Fibroblast of skin of right biceps (primary cell): Measurements from ENCODE around the gene AHCTF1.

Experiments
- DNase-seq: peaks from one replicate; pipeline ENCODE4 v3.0.0-alpha.2; 2013

AHCTF1 gene

GRCh38 chr1:246798606-246799496, 132.9 kb downstream of the AHCTF1 start:
- no peak for DNase-seq

- no peak for DNase-seq
These were observed 133.6 kb downstream of the AHCTF1 start for GRCh38 chr1:246798107-246798506.

GRCh38 chr1:246797597-246797996, 134.2 kb downstream of the AHCTF1 start:
- DNase-seq, result no peak

GRCh38 chr1:246797157-246797556, 134.6 kb downstream of the AHCTF1 start:
- no peak for DNase-seq

GRCh38 chr1:246795906-246796694, 135.6 kb downstream of the AHCTF1 start:
- no peak for DNase-seq

GRCh38 chr1:246794828-246795671, 136.7 kb downstream of the AHCTF1 start:
- DNase-seq, result peak; percentile 47

GRCh38 chr1:246794048-246794827, 137.5 kb downstream of the AHCTF1 start:
- DNase-seq, result no peak

- DNase-seq, result no peak
These were observed 138.3 kb downstream of the AHCTF1 start for GRCh38 chr1:246793356-246793896.

GRCh38 chr1:246792603-246793002, 139.1 kb downstream of the AHCTF1 start:
- no peak for DNase-seq

GRCh38 chr1:246791303-246791918, 140.3 kb downstream of the AHCTF1 start:
- DNase-seq, result no peak

- no peak for DNase-seq
These were observed 140.9 kb downstream of the AHCTF1 start for GRCh38 chr1:246790833-246791232.

GRCh38 chr1:246790364-246790763, 141.4 kb downstream of the AHCTF1 start:
- no peak for DNase-seq

- no peak for DNase-seq
These were observed 142.1 kb downstream of the AHCTF1 start for GRCh38 chr1:246789454-246790339.
